Mononuclear cell (primary cell): Measurements from ENCODE around the gene CH25H. TPM values are rescaled to one million over a fixed set of nuclear protein-coding genes. Genes with fewer than 3 reads are reported as not detected.
"Not testable (repeated sequence)": the region's sequence is repeated elsewhere in the genome, so short reads cannot be mapped to it uniquely, and the experiment has no call there.

Source experiments
- H3K27me3 ChIP-seq: 2 replicates; pipeline ENCODE4 v1.6.0; 2011; ENCODE audit warnings: low read length, control low read depth; ENCODE audit not compliant: insufficient read depth
- H3K4me1 ChIP-seq: 2 replicates; pipeline ENCODE4 v1.5.1; 2011; ENCODE audit warnings: mild to moderate bottlenecking, low read length, control low read depth; ENCODE audit not compliant: insufficient read depth
- H3K4me3 ChIP-seq: 2 replicates; pipeline ENCODE4 v1.5.1; 2011; ENCODE audit warnings: mild to moderate bottlenecking, low read length, moderate library complexity
- H3K9me3 ChIP-seq: 2 replicates; pipeline ENCODE4 v1.5.1; 2011; ENCODE audit warnings: low read depth, mild to moderate bottlenecking, control low read depth, low read length
- total RNA-seq: library from RNA; depleted of rRNA; stranded (reverse); fragments of >200 nt; gene quantifications from one replicate; pipeline ENCODE4 v1.2.3, GENCODE V29; 2012

CH25H gene
- total RNA-seq, 1 donor, result 0.63 TPM

DNA sequence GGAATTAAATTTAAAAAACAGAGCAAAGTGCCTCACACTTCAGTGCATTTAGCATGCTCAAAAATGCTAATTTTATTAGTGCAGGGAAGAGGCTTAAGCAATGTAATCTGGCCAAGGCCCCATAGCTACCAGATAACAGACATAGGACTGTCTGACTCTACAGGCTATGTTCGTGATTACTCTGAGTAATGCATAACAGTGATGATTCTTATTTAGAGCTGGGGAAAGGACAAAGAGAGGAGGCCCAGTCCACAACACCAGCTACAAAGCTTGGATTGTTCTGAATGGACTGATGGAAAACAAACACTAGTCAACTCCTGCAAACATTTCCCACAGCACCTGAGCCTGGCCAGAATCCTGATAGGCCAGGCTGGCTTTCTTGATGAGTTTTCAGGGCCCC is 8.4 kb upstream of the CH25H start:
- H3K27me3 ChIP-seq, result peaks cover 9% of the 10 kb centered on the region
- H3K4me1 ChIP-seq, result peaks cover 6% of the 10 kb centered on the region
- no peaks in the 10 kb centered on the region for H3K9me3 ChIP-seq
- no peak overlapping the region for H3K4me3 ChIP-seq

- Histone ChIP-seq H3K27me3 (peaks cover 17% of the 10 kb centered on the region), H3K9me3 (no peaks in the 10 kb centered on the region), H3K4me1 (peaks cover 6% of the 10 kb centered on the region), H3K4me3 (no peak overlapping the region)
Observed at GRCh38 chr10:89214566-89215165, 7.5 kb upstream of the CH25H start.

- Histone ChIP-seq H3K4me1 (peaks cover 9% of the 10 kb centered on the region), H3K4me3 (no peak overlapping the region), H3K27me3 (peaks cover 31% of the 10 kb centered on the region), H3K9me3 (no peaks in the 10 kb centered on the region)
Observed at GRCh38 chr10:89213191-89213808, 6.2 kb upstream of the CH25H start.

GRCh38 chr10:89210794-89211425 is 3.8 kb upstream of the CH25H start:
- no peak overlapping the region for H3K4me3 ChIP-seq
- peaks cover 55% of the 10 kb centered on the region for H3K27me3 ChIP-seq
- no peaks in the 10 kb centered on the region for H3K9me3 ChIP-seq
- peaks cover 24% of the 10 kb centered on the region for H3K4me1 ChIP-seq

DNA sequence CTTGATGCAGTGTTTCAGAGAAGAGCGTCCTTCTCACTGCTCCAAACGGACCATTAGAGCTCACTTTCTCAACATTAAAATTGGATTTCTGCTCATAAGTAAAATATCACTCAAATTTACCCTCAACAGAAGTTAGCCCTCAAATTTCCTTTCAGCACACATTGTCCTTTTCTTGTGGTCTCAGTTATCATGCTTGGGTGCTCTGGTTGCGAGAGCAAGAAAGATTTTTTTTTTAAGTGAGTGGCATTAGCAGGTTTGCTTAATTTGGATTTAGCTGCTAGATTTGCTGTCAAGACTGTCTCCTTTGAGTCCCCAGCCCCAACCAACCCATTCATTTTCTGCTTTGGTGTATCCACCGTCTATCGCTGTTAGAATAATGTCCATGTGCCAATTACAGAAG is 2.6 kb upstream of the CH25H start:
- peaks cover 67% of the 10 kb centered on the region for H3K27me3 ChIP-seq
- H3K4me1 ChIP-seq, result peaks cover 24% of the 10 kb centered on the region
- no peak overlapping the region for H3K4me3 ChIP-seq
- no peaks in the 10 kb centered on the region for H3K9me3 ChIP-seq

DNA sequence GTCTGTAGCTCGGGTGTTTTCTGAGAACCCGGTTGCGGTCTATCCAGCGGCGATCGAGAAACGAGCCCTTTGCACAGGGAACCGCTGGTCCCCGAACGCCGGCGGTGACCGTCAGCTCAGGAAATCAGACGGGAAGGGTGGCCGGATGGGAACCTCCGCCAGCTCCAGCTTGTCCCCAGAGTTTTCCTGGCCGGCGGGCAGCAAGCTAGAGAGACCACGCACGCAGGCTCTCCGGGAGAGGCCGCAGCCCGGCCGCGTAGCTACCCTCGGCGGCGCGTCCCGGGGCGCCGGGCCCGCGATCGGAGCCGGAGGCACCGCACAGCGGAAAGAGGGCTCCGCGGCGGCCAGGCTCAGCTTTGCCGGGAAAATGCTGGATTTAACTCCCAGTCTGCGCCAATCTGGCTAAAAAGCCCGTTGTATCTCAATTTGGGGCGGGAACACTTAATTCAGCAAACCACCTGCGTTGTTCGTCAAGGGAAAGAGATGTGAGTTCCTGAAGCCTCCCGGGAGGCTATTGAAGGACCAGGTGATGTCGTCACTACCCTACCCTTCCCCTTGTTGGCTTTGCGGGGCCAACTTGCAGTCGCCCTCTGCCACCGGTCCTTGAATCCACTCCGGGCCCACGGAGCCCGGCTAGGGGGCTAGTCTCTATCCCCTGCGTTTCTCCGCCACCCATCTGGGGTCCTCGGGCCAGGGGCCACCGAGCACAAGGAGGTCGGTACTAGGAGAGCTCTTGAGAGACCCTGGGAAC is 859 bp upstream of the CH25H start:
- Histone ChIP-seq H3K27me3 (peaks cover 80% of the 10 kb centered on the region), H3K4me3 (peak overlapping the region; percentile 27), H3K4me1 (peaks cover 24% of the 10 kb centered on the region), H3K9me3 (no peaks in the 10 kb centered on the region)

GRCh38 chr10:89206402-89207180 is 526 bp downstream of the CH25H start:
- Histone ChIP-seq H3K9me3 (no peaks in the 10 kb centered on the region), H3K4me1 (peaks cover 24% of the 10 kb centered on the region), H3K27me3 (peaks cover 84% of the 10 kb centered on the region), H3K4me3 (peak overlapping the region; percentile 27)

DNA sequence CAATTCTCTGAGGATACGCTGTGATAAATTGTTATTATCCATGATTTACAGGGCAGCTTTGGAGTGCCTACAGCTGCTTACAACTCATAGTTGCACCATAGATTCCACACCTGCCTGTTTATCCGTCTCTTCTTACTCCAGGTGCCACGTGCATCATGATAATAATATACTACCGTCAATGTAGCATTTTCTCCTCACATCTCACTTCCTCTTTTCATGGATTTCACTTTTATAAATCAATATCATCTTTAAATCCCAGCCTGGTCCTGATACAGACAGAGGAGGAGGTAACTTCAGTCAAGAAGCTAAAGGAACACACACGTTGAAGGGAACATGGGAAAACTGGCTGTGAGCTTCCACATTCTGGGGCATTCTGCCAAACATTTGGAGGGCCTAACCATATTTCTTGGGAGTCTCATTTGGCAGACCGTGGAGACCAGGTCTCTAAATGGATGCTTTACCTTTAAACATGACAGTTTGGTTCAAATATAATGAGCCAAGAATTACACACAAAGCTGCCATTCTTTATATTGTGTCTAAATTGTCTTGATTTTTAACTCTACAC is 2.4 kb downstream of the CH25H start:
- Histone ChIP-seq H3K9me3 (no peaks in the 10 kb centered on the region), H3K4me3 (no peak overlapping the region), H3K27me3 (peaks cover 67% of the 10 kb centered on the region), H3K4me1 (peaks cover 24% of the 10 kb centered on the region)

DNA sequence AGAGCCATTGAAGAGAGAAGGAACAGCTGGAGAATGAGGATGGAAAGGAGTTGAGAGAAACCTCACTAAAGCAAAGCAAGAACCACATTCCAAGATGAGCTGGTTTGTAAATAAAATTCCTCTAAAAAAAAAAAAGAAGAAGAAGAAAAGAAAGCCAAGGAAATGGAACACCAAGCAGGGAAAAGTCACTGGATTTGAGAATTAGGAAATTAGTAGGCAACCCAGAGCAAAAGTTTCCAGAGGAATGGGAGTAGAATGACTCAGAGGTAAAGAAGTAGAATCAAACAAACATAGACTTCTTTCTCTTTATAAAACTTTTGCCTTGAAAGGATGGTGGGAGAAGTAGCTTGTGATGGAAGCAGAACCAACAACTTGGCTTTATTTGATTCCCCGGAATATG is 3.9 kb downstream of the CH25H start:
- Histone ChIP-seq H3K9me3 (no peaks in the 10 kb centered on the region), H3K27me3 (peaks cover 52% of the 10 kb centered on the region), H3K4me1 (peaks cover 20% of the 10 kb centered on the region), H3K4me3 (no peak overlapping the region)

DNA sequence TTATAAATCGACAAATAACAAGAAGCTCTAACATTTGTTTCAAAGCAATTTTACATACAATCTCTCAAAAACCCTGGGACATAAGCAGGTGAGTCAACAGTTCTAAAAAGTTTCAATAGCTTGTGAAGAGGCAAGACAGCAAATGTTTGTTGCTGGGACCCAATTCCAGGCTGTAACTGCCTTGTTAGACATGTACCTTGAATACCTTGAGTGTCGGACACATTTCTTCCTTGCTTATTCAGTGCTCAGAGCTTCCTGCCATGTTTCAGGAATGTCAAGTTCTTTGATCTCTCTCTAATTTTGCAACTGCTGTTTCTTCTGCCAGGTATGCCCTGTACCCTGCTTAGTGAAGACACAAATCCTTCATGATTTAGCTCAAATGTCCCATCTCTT is 5.1 kb downstream of the CH25H start:
- H3K4me3 ChIP-seq, result no peak overlapping the region
- peaks cover 8% of the 10 kb centered on the region for H3K4me1 ChIP-seq
- H3K27me3 ChIP-seq, result peaks cover 40% of the 10 kb centered on the region
- no peaks in the 10 kb centered on the region for H3K9me3 ChIP-seq

DNA sequence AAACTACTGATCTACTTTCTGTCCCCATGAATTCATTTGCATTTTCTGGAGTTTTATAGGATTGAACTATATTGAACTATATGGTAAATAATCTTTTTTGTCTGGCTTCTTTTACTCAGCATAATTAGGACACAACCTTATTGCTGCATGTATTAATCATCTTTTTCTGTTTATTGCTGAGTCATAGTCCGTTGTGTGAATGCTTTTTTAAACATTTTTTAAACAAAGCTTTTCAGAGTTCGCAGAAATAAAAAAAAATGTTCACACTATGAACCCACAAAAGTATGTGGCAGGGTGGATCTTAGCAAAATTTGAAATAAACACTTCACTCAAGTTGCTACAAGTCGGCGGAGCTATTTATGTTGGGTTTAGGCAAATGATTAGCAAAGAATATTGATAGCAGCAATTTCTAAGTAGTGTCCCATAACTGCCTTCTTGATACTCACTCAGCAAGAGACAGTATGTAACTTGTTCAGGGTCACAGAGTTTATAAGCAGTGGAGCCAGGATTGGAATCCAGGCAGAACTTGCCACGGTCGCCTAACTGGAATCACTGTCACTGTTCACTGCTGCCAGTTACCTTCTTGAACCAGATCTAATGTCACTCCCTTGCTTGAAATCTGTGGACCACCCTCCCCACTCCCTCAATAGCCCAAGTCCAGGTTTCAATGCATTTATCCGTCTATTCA is 5.6 kb downstream of the CH25H start:
- Histone ChIP-seq H3K4me3 (no peak overlapping the region), H3K27me3 (peaks cover 35% of the 10 kb centered on the region), H3K9me3 (no peaks in the 10 kb centered on the region), H3K4me1 (peaks cover 3% of the 10 kb centered on the region)

DNA sequence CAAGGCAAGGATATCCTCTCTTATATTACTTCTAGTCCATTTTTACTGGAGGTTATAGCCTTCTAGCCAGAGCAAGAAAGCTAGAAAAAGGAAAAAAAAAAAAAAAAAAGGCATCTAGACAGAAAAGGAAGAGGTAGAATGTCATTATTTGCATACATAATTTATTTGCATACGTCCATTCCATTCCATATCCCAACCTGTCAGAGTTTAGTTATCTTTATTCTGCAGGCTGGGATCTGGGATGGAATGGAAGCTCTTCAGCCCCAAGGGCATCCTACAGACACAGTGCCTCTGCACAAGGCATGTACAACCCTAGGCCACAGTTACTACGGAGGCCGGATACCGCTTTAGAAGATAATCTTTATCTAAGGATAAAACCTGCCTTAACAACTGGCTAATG is 9.6 kb downstream of the CH25H start:
- no peaks in the 10 kb centered on the region for H3K9me3 ChIP-seq
- no peaks in the 10 kb centered on the region for H3K27me3 ChIP-seq
- no peak overlapping the region for H3K4me3 ChIP-seq
- H3K4me1 ChIP-seq, result no peaks in the 10 kb centered on the region

DNA sequence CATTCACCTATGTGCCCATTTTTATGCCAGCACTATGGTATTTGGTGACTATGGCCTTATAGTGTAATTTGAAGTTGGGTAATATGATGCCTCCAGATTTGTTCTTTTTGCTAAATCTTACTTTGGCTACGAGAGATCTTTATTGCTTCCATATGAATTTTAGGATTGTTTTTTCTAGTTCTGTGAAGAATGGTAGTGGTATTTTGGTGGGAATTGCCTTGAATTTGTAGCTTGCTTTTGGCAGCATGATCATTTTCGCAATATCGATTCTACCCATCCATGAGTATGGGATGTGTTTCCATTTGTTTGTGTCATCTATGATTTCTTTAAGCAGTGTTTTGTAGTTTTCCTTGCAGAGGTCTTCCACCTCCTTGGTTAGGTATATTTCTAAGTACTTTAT is 15.8 kb downstream of the CH25H start:
- H3K9me3 ChIP-seq, H3K4me3 ChIP-seq, H3K4me1 ChIP-seq, H3K27me3 ChIP-seq: not testable (repeated sequence)

DNA sequence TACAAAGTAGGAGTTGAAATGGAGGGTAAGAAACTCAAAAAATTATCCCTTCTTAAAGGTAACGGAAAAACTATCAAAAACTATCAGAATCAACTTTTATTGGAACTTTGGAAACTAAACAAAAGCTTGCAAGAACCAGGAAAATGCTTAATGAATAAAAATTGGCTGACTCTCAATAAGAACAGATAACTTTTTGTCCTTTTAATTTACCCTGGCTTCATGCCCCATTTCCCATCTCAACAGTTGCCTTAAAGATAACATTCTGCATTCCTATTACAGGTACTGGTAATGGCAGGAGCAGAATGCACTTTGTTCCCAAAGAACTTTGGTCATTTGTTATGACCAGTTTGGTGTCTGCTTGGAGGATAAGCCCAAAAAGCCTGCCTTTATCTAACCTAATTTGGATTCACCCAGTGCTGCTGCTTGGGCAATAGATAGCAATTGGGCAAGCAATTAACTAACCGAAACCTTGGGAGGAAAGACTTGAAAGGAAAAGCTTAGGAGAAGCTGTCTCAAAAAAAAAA is 17.8 kb downstream of the CH25H start:
- Histone ChIP-seq H3K4me1 (no peaks in the 10 kb centered on the region), H3K27me3 (peaks cover 2% of the 10 kb centered on the region), H3K4me3 (no peak overlapping the region), H3K9me3 (no peaks in the 10 kb centered on the region)
